GM18909 (cell line): ENCODE data around the gene GLG1.
"Not testable (repeated sequence)": the region's sequence is repeated elsewhere in the genome, so short reads cannot be mapped to it uniquely, and the experiment has no call there.

ENCODE experiments used
- ATAC-seq: cut with Tn5 transposase; IDR thresholded peaks from one replicate; pipeline ENCODE4 v1.9.1; 2021; ENCODE audit warnings: mild to moderate bottlenecking; ENCODE audit not compliant: unreplicated experiment, poor library complexity

Gene GLG1

DNA sequence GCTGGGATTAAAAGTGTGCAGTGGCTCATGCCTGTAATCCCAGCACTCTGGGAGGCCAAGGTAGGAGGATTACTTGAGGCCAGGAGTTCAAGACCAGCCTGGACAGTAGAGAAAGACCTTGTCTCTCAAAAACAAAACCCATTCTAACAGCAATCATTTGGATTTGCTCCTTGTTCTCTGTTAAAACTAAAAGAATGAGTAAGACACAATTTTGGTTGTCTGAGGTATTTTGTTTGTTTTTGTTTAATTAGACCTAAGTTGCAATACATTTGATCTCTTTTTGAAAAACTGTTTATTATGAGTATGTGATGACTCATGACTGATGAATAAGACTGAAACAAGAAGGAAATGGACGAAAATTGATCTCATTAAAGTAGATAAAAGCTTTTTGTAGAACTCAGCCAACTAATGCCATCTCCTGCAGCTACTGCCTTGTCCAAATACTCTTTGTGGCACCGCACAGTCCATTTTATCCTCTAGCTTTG, 29.0 kb downstream of the GLG1 start:
- no peak for ATAC-seq

DNA sequence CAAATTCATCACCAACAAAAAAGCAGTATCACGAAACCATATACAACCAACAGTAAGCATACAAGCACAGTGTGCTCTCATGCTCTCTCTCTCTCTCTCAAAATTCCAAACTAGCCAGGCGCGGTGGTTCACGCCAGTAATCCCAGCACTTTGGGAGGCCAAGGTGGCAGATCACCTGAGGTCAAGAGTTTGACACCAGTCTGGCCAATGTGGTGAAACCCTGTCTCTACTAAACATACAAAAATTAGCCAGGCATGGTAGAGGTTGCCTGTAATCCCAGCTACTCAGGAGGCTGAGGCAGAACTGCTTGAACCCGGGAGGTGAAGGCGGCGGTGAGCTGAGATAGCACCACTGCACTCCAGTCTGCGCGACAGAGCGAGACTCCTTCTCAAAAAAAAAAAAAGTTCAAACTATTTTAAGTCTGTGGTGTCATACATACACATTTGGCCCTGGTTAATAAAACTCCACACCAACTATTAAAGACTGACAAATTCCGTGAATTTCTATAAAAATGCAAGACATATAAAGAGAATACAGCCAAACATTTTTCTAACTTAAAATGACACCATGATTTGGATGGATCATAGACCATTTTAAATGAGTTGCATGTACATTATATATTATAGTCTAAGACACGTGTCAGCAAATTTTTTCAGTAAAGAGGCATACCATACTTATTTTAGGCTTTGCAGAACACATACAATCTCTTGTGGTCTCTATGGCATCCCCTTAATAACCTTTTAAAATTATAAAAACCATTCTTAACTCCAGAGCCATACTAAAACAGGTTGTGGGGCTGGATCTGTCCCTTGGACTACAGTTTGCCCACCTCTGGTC, 30.9 kb downstream of the GLG1 start:
- ATAC-seq, result no peak

DNA sequence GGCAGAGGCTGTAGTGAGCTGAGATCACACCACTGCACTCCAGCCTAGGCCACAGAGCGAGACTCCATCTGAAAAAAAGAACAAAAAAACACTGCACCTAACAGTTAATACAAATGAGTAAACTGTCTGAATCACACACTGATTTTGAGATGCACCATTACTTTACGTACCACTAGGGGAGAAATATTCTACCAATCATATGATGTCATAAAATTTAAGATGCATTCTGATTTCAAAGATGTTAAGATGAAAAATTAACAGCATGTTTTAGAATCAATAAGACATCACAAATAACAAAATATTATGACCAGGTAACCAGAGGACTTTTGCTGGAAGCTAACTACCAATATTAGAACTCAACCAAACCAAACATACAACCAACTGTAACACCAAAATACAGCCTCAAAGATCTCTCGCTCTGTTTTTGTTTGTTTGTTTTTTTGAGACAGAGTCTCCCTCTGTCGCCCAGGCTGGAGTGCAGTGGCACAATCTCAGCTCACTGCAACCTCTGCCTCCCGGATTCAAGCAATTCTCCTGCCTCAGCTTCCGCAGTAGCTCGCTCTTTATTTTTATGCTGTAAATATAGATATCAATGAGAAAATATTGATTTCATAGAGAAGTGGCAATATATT, 31.6 kb downstream of the GLG1 start:
- ATAC-seq, result no peak

DNA sequence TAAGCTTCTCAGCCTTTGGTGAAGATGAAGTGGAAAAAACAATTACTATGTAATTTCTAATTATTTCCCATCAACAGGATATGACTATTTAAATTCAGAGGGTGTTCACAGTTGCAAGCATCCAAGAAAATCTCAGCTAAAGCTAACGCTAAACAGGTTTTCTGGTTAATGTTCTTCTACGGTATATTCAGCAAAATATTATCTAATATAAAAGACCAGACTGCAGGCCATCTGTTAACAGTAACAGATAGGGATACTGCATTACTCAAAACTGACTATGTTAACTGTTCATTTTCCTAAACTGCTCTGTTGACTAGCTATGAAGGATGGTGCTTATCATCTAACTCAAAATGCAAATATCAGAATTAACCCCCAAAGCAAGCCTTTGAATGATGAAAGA, 32.8 kb downstream of the GLG1 start:
- no peak for ATAC-seq

DNA sequence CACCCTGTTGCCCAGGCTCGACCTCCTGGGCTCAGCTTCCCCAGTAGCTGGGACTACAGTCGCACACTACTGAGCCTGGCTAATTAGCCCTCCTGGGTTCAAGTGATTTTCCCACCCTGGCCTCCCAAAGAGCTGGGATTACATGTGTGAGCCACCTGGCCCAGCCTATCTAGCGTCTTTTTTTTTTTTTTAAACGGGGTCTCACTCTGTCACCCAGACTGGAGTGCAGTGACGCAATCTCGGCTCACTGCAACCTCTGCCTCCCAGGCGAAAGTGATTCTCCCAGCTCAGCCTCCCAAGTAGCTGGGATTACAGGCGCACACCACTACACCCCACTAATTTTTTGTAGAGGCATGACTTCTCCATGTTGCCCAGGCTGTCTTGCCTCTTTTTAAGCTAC, 33.3 kb downstream of the GLG1 start:
- ATAC-seq, result no peak

DNA sequence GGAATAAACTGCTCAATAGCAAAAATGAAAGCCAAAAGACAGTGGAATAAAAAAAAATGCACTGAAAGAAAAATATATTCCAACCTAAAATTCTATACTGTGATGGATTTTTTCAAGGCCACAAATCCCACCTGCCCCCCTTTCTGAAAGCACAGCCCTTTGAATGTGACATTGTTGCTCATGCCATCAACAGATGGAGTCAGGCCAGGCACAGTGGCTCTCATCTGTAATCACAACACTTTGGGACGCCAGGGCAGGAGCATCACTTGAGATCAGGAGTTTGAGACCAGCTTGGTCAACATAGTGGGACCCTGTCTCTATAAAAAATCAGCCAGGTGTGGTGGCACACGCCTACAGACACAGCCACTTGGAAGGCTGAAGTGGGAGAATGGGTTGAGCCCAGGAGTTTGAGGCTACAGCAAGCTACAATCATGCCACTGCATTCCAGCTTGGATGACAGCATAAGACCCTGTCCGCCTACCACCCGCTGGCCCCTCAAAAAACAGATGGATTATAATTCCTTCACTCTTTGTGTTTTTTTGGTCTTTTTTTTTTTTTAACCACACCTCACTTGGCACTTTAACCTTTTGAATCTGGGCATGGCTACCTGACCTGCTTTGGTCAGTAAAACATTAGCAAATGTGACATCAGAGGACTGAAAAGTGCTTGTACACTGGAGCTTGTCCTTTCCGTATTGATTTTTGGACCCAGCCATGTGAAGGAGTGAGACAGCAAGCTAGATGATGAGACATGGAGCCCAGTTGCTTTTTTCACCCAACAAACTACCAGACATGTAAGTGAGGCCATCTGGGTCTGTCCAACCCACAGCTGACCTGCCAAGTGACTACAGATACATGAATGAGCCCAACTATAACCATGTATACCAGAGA, 36.3 kb downstream of the GLG1 start:
- ATAC-seq, result no peak

DNA sequence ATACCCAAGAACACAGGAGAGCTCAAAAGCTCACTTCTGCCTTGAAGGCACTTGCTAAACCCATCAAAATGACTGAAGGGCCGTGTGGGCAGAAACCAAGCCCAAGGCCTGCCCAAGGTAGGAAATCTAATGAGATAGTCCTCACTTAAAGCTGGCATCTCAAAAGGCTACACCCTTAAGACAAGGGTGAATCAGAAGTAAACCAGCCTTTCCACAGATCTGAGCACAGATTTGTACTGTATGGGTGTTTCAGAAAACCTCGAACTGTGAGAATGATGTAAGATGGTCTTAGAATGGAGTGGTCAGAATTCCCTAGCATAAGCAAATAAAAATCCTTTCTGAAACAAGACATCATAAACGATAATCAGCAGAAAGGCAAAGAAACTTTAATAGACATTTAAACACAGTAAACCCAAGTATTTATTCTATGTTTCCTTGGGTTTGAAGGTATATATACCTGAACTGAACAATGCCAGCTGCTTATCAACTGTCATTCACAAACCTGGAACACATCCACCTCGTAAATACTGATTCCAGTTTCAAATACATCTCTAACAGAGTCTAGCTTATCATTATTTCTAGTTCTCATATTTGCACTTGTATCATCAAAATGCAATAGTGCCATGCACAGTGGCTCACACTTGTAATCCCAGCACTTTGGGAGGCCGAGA, 37.8 kb downstream of the GLG1 start:
- no peak for ATAC-seq

DNA sequence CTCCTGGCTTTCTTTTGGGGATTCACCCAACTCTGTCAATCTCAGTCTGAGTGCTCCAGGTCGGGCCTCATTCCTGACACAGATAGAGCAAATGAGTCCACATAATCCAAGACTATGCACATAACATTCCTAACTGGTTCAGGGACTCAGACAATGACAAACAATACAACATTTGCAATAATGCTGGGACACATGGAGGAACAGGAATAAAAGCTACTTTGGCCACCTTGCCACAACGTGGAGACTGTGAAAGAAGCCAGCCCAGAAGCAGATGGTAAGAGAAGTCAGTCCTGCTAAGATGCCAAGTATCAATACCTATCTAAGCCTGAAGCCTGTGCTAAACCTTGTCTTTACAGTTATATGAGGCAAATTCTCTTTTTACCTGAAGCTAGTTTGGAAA, 39.0 kb downstream of the GLG1 start:
- ATAC-seq, result no peak

DNA sequence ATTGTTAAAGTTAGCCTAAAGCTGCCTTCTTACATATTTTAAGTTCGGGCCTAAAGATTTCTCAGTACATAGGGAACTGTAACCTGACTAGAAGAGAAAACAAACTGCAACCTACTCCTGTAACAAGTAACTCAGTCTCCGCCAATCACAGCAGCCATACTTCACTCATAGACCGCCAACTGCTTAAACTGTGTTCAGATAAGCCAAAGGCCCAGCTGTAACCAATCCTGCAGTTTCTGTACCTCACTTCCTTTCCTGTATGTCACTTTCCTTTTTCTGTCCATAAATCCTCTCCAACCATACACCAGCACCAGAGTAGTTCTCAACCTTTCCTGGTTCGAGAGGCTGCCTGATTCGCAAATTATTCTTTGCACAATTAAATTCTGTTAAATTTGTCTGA, 41.5 kb downstream of the GLG1 start:
- ATAC-seq, result no peak

DNA sequence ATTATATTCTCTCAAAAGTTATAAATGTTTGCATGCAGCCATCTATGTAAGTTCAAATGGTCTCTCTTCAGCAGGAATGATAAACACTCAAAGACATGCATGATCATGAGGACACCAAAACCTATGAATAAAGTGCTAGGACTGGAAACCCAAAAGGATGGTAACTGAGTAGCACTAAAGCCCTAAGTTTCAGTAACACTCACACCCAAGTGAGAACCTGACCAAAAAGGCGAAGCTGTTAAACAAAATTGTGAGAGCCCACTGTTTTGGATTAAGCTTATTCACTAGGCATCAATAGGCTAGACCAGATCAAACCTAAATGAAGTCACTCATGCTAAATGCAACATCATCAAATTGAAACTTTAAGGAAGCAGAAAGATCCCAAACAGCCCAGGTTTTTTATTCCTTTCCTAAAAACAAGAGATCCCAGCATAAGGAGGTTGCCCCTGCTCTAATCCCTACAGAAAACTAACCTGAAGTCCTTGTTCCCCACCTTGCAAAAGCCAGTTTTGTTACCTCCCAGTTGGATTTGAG, 42.4 kb downstream of the GLG1 start:
- ATAC-seq, result no peak

DNA sequence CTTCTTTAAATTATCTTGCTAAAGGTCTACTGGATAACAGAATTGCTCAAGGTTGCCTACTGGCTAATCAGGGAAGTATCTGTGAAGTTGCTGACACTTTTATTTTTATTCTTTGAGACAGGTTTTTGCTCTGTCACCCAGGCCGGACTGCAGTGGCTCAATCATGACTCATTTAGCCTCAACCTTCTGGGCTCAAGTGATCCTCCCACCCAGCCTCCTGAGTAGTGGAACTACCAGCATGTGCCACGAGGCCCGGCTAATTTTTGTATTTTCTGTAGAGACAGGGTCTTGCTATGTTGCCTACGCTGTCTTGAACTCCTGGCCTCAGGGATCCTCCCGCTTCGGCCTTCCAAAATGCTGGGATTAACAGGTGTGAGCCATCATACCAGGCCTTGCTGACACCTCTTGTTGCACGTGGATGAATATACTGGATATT, 43.1 kb downstream of the GLG1 start:
- no peak for ATAC-seq

DNA sequence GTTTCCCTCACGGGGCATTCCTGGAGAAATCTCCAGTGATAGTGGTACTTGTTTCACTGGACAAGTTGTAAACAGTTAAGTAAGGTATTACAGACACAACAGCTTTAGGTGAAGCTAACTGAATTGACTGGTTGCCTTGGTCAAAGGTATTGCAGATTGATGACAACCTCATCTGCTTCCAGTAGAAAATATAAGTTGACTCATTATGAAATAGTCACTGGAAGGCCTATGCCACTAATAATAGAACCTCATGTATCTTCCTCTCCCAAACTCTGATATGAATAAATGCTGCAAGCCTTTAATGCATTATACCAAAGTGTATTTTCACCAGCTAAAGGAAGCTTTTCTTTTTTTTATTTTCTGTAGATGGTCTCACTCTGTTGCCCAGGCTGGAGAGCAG, 44.8 kb downstream of the GLG1 start:
- ATAC-seq, result no peak

DNA sequence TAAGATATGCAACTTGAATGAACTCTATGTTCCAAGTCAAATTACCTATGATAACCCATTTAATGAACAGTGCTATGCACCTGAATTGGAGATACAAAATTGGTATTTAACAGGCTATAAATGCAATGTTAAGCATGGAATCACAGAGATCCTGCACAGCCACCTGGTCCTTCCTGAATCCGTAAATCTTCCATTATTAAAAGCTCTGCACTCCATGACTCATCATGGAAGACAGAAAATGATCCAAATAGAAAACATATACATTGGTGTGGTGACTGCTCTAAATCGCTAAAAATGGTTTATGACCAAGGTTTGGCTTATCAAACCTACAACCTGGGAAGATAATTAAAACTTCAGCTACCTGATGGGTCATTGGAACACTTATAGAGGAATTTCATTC, 45.3 kb downstream of the GLG1 start:
- no peak for ATAC-seq

DNA sequence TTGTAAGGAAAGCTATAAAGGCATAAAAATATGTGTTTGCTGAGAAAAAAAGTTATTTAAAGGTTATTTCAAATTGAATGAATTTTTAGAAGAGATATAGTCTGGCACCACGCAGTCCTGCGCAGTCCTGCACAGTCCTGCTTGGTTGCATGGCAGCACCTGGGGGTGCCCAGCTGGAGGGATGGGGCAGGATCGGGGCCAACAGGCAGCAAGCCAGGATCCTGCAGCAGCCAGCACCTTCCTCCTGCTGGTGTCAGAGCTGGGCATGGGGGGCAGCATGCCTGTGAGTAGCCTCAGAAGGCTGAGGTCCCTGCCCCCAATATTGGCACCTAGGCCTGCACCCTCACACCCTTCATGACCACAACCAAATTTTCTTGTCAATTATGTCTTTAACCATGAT, 46.0 kb downstream of the GLG1 start:
- ATAC-seq, result no peak

DNA sequence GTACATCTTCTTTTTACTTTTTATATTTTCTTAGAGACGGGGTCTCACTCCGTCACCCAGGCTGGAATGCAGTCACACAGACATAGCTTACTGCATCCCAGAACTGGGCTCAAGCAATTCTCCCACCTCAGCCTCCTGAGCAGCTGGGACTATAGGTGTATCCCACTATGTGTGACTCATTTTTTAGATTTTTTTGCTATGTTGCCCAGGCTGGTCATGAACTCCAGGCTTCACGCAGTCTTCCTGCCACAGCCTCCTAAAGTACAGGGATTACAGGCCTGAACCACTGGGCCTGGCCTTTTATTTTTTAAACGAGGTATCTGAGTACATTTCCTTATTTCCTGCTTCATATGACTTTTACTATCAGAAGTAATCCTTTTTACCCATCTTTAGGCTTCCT, 48.0 kb downstream of the GLG1 start:
- ATAC-seq, result no peak

DNA sequence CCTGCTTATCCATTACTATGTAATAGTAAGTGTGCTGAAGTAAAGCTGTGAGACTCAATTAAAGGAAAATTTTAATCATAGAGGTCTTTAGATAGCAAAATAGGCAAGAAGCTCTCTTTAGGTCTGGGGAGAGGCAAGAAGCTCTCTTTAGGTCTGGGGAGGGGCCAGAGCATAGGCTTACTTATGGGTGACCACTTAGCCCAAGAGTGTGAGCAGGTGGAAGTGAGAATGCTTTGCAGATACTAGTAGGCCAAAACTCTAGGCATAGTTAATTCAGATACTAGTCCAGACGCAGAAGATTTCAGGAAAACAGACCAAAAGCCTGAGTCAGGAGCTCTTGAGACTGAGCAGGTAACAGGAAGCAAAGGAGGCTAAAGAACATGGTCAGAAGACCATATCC, 49.6 kb downstream of the GLG1 start:
- peak; percentile 45 for ATAC-seq

DNA sequence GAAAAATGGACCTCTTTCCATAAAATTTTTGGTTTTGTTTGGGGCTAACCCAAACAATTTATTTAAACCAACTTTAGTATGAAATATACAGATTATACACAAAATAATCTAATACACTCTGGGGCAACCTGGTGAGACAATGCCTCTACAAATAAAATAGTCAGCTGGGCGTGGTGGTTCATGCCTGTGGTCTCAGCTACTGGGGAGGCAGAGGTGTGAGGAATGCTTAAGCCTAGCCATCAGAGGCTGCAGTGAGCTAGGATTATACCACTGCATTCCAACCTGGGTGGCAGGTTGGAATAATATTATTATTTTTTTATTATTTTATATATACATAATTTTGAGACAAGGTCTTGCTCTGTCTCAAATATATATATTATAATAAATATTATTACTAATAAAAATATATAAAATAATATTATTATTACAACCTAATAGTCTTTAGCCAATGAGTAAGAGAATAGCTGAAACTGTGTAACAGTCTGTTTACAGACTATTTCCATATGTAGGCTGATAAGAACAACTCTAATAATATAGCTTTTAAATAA, 50.5 kb downstream of the GLG1 start:
- no peak for ATAC-seq

DNA sequence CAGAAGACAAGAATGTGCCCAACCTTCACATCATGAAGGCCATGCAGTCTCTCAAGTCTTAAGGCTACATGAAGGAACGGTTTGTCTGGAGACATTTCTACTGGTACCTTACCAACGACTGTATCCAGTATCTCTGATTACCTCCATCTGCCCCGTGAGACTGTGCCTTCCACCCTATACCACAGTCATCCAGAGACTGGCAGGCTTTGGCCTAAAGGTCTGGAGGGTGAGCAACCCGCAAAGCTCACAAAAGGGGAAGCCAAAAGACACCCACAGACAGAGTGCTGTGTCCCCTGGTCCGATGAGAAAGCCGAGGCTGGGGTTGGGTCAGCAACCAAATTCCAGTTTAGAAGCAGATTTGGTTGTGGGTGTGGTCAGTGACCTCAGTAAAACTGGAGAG, 54.6 kb downstream of the GLG1 start:
- not testable (repeated sequence) for ATAC-seq

DNA sequence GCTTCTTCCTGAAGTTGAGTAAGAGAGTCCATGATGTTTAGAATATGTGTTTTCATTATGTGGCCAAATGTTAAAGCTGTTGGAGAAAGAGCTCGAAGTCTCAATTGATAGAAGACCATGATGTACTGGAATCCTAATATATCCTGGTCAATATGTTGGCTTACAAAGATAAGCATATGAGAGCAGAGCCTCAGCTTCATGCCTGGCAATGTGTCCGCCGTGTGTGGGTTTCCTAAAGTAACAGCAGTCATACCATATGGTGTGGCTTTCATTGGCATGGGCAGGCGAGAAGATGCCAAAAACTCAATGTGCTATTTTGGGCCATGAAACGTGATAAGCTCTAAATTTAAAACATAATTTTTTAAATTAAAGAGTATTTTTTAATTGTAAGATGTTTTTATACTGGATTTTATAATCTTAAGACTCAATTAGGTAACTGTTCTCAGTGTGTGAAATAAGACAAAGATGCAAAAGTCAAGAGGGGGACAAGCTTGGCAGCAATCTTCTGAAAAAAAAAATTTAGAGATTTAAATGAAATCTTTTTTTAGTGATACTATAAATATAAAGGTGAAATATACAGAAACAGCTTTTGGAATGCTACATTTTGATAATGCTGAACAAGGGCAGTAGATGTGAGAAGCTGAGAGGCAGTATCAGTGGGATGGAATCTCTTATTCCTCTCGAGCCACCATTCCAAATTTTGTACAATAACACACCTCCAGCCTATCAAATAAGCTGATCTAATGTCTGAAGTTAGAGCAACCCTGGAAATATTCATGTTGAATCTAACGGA, 56.5 kb downstream of the GLG1 start:
- ATAC-seq, result not testable (repeated sequence)
